ENCODE measurements around the gene TNNI3.
"Not testable (repeated sequence)": the region's sequence is repeated elsewhere in the genome, so short reads cannot be mapped to it uniquely, and the experiment has no call there.

The TNNI3 gene

DNA sequence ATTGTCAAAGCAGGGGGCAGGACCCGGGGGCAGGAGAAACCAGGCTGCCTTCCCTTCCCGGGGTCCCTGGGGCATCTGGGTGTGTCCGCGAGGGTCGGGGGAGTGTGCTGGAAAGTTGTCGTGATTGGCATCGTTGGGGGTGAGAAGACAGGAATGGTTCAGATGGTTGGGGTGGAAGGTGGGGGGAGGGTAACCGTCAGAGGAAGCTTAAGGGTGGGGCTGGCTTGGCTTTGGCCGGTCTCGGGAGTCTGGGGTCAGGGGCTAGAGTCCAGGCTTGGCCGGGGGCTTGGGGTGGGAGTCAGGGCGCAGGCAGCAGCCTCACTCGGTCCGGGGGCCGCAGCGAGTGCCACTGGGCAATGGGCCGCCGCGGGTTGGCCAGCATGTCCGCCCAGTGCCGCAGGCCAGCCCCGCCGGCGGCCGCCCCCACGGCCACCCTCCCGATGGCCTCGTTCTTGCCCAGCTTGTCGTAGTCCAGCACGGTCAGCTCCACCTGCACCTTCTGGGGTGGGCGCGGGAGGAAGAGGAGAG lies 15.7 kb upstream of the TNNI3 start:
- peak; percentile 1; the same call in 2 of the 3 replicates for ATAC-seq (ENCODE audit: low read depth)
- no peaks in the 10 kb centered on the region for H3K36me3 ChIP-seq (ENCODE audit: low read depth)
- TF ChIP-seq, protein P1, sequence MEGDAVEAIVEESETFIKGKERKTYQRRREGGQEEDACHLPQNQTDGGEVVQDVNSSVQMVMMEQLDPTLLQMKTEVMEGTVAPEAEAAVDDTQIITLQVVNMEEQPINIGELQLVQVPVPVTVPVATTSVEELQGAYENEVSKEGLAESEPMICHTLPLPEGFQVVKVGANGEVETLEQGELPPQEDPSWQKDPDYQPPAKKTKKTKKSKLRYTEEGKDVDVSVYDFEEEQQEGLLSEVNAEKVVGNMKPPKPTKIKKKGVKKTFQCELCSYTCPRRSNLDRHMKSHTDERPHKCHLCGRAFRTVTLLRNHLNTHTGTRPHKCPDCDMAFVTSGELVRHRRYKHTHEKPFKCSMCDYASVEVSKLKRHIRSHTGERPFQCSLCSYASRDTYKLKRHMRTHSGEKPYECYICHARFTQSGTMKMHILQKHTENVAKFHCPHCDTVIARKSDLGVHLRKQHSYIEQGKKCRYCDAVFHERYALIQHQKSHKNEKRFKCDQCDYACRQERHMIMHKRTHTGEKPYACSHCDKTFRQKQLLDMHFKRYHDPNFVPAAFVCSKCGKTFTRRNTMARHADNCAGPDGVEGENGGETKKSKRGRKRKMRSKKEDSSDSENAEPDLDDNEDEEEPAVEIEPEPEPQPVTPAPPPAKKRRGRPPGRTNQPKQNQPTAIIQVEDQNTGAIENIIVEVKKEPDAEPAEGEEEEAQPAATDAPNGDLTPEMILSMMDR (IDR thresholded peaks at IDR 0.05; ENCODE audit: poor library complexity, severe bottlenecking), result no peak
- peaks cover 2% of the 10 kb centered on the region for H3K4me1 ChIP-seq (ENCODE audit: insufficient read depth, poor library complexity, severe bottlenecking)
- no peak for DNase-seq (ENCODE audit: low spot score)
- H3K9me3 ChIP-seq (ENCODE audit: severe bottlenecking), result no peaks in the 10 kb centered on the region
- no peaks in the 10 kb centered on the region for H3K27me3 ChIP-seq (ENCODE audit: insufficient read depth, poor library complexity, severe bottlenecking)
- H3K27ac ChIP-seq (ENCODE audit: poor library complexity, severe bottlenecking), result peak overlapping the region; percentile 78
- H3K4me3 ChIP-seq (ENCODE audit: severe bottlenecking), result peak overlapping the region; percentile 39

DNA sequence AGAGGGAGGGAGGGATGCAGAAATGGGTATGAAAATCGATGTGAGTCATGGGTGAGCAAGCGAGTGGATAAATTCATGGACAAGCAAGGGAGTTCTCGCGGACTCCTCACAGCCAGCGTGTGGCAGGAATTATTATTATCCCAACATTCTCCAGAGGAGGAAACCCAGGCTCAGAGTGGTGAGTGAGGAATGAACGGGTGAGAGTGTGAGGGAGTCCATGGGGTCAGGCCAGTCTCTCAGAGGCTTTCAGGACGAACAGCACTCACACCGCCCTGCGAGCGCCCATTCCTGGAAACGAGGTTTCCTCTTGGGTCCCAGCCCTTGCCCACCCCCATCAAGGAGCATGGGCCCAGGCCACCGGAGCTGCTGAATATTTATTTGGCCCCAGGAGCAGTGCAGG lies 15.2 kb upstream of the TNNI3 start:
- ATAC-seq (ENCODE audit: low read depth) (peak; percentile 40; the same call in 2 of the 3 replicates), DNase-seq (ENCODE audit: low spot score) (no peak)
- TF ChIP-seq, protein P1 (IDR thresholded peaks at IDR 0.05; ENCODE audit: poor library complexity, severe bottlenecking), result no peak
- peak overlapping the region; percentile 78 for H3K27ac ChIP-seq (ENCODE audit: poor library complexity, severe bottlenecking)
- no peaks in the 10 kb centered on the region for H3K36me3 ChIP-seq (ENCODE audit: low read depth)
- peak overlapping the region; percentile 39 for H3K4me3 ChIP-seq (ENCODE audit: severe bottlenecking)
- H3K9me3 ChIP-seq (ENCODE audit: severe bottlenecking), result no peaks in the 10 kb centered on the region
- no peaks in the 10 kb centered on the region for H3K27me3 ChIP-seq (ENCODE audit: insufficient read depth, poor library complexity, severe bottlenecking)
- H3K4me1 ChIP-seq (ENCODE audit: insufficient read depth, poor library complexity, severe bottlenecking), result peaks cover 2% of the 10 kb centered on the region

DNA sequence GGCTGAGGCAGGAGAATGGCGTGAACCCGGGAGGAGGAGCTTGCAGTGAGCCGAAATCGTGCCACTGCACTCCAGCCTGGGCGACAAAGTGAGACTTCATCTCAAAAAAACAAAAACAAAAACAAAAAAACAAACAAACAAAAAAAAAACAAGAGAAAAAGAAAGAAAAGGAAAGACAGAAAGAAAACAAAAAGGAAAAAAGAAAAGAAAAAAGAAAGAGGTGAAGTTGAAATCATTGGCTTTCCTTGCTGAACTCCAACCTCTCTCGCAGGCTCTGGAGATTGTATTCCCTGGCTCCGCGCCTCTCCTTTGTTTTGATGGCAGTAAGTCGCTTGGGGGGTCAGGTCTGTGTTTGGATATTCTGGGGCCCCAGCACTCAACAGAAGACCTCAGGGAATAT lies 14.8 kb upstream of the TNNI3 start:
- Histone ChIP-seq H3K27ac (ENCODE audit: poor library complexity, severe bottlenecking) (peak overlapping the region; percentile 78), H3K4me3 (ENCODE audit: severe bottlenecking) (peak overlapping the region; percentile 39)
- not testable (repeated sequence) for H3K27me3 ChIP-seq (ENCODE audit: insufficient read depth, poor library complexity, severe bottlenecking); H3K4me1 ChIP-seq (ENCODE audit: insufficient read depth, poor library complexity, severe bottlenecking); H3K36me3 ChIP-seq (ENCODE audit: low read depth); H3K9me3 ChIP-seq (ENCODE audit: severe bottlenecking); DNase-seq (ENCODE audit: low spot score); ATAC-seq (ENCODE audit: low read depth)

DNA sequence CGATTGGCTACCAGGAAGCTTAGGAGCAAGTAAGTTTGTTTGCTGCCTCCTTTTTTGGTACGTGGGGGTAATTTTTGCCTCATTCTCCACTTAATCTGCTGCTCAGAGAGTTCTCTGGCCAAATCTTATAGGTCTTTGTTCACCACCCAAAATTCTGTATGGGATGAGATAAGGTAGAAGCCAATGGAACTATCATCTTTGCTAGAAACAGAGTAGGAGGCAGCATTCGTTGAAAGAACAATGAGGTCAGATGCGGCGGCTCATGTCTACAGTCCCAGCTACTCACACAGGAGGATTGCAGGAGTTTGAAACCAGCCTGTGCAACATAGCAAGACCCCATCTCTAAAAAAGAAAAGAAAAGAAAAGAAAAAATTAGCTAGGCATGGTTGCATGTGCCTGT lies 13.9 kb upstream of the TNNI3 start:
- ATAC-seq (ENCODE audit: low read depth), result no peak
- no peaks in the 10 kb centered on the region for H3K36me3 ChIP-seq (ENCODE audit: low read depth)
- TF ChIP-seq, protein P1 (IDR thresholded peaks at IDR 0.05; ENCODE audit: poor library complexity, severe bottlenecking), result no peak
- H3K9me3 ChIP-seq (ENCODE audit: severe bottlenecking), result no peaks in the 10 kb centered on the region
- no peak overlapping the region for H3K4me3 ChIP-seq (ENCODE audit: severe bottlenecking)
- no peak overlapping the region for H3K27ac ChIP-seq (ENCODE audit: poor library complexity, severe bottlenecking)
- no peak for DNase-seq (ENCODE audit: low spot score)
- H3K27me3 ChIP-seq (ENCODE audit: insufficient read depth, poor library complexity, severe bottlenecking), result no peaks in the 10 kb centered on the region
- peaks cover 2% of the 10 kb centered on the region for H3K4me1 ChIP-seq (ENCODE audit: insufficient read depth, poor library complexity, severe bottlenecking)

DNA sequence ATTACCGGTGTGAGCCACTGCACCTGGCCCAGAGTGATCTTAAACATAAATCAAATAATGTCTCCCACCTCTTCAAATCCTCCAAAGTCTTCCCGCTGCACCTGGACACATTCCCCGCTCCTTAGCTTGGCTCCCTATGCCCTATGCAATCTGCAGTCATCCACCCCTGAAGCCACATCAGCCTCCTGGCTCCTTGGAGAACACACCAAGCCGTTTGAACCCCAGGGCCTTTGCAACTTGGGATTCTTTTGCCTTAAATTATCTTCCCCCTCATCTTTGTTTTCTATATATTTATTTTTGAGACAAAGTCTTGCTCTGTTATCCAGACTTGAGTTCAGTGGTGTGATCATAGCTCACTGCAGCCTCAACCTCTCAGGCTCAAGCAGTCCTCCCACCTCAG lies 11.6 kb upstream of the TNNI3 start:
- H3K27me3 ChIP-seq (ENCODE audit: insufficient read depth, poor library complexity, severe bottlenecking), result no peaks in the 10 kb centered on the region
- ATAC-seq (ENCODE audit: low read depth) (no peak), DNase-seq (ENCODE audit: low spot score) (no peak)
- no peak overlapping the region for H3K27ac ChIP-seq (ENCODE audit: poor library complexity, severe bottlenecking)
- H3K9me3 ChIP-seq (ENCODE audit: severe bottlenecking), result no peaks in the 10 kb centered on the region
- H3K4me3 ChIP-seq (ENCODE audit: severe bottlenecking), result no peak overlapping the region
- TF ChIP-seq, protein P1 (IDR thresholded peaks at IDR 0.05; ENCODE audit: poor library complexity, severe bottlenecking), result no peak
- no peaks in the 10 kb centered on the region for H3K36me3 ChIP-seq (ENCODE audit: low read depth)
- peaks cover 2% of the 10 kb centered on the region for H3K4me1 ChIP-seq (ENCODE audit: insufficient read depth, poor library complexity, severe bottlenecking)
